Stomach (tissue), 9 donors: ENCODE measurements around the gene GLIPR2. TPM values are rescaled to one million over a fixed set of nuclear protein-coding genes. Genes with fewer than 3 reads are reported as not detected.
"Not testable (repeated sequence)": the region's sequence is repeated elsewhere in the genome, so short reads cannot be mapped to it uniquely, and the experiment has no call there.

Experiments
- DNase-seq, 2 donors: peaks; one replicate each; pipeline versions ENCODE4 v3.0.0 to v3.0.0-alpha.2; 2013 to 2019
- H3K27ac ChIP-seq, 5 donors: fragments of 200-600 bp in 4 of 5; sonication (generic) in 4 of 5; one replicate each; pipeline ENCODE4 v1.5.1; 2013 to 2019; ENCODE audit warnings: mild to moderate bottlenecking in 1 of 5, moderate library complexity in 1 of 5
- H3K27me3 ChIP-seq, 3 donors: fragments of 200-600 bp; sonication (generic); one replicate each; pipeline ENCODE4 v1.5.1; 2017 to 2019; ENCODE audit warnings: mixed run types in 1 of 3
- H3K36me3 ChIP-seq, 4 donors: fragments of 200-600 bp; sonication (generic); 1 replicate in 3 of 4; 2 replicates in 1 of 4; pipeline ENCODE4 v1.5.1; 2016 to 2019
- H3K4me1 ChIP-seq, 4 donors: fragments of 200-600 bp; sonication (generic); one replicate each; pipeline ENCODE4 v1.5.1; 2016 to 2019
- H3K4me3 ChIP-seq, 4 donors: fragments of 200-600 bp; sonication (generic) in 3 of 4; one replicate each; pipeline ENCODE4 v1.5.1; 2016 to 2019; ENCODE audit warnings: mild to moderate bottlenecking in 1 of 4
- H3K9me3 ChIP-seq, 4 donors: fragments of 200-600 bp; sonication (generic); one replicate each; pipeline ENCODE4 v1.5.1; 2016 to 2019
- EP300 ChIP-seq: sonication (generic); formaldehyde crosslinking; IDR thresholded peaks from one replicate; pipeline ENCODE4 v1.6.1; 2017; ENCODE audit warnings: antibody characterized with exemption
- POLR2A ChIP-seq, 4 donors: fragments of 450-650 bp; IDR thresholded peaks; one replicate each; pipeline ENCODE4 v1.6.1; 2016; ENCODE audit warnings: antibody characterized with exemption in 4 of 4, control low read depth in 2 of 4, mild to moderate bottlenecking in 1 of 4, moderate library complexity in 1 of 4
- POLR2AphosphoS5 ChIP-seq, 3 donors: sonication (generic); formaldehyde crosslinking; IDR thresholded peaks; one replicate each; pipeline ENCODE4 v1.6.1; 2016; ENCODE audit warnings: antibody characterized with exemption in 3 of 3
- WGBS, 5 donors: extraction: QIAGEN DNeasy Blood & Tissue Kit in 3 of 5; methylation state at CpG; one replicate each; pipeline versions ENCODE4 v1.1.5 to v1.1.7; 2013 to 2018; 5-methylcytosine and 5-hydroxymethylcytosine counted together
- intact Hi-C: fragments of 100-400 bp; cut with DNase I; formaldehyde crosslinking; loops from one replicate; pipeline ENCODE4 v1.15.1; 2023; ENCODE audit warnings: low total_unique reads
- polyA plus RNA-seq, 3 donors: library from polyadenylated mRNA; stranded (reverse); fragments of 200-250 nt; gene quantifications; one replicate each; pipeline ENCODE4 v1.2.3, GENCODE V29; 2013
- total RNA-seq, 5 donors: library from RNA; depleted of rRNA; stranded (reverse); fragments of >200 nt; gene quantifications; one replicate each; pipeline versions ENCODE4 v1.1.0 to v1.2.3, GENCODE V29; 2014 to 2016
- TF ChIP-seq, protein P1 (sequence below), 7 experiments: fragments of 450-650 bp in 4 of 7; fragments of 200-600 bp in 3 of 7; sonication (generic) in 3 of 7; IDR thresholded peaks; one replicate each; pipeline ENCODE4 v1.5.1; 2016 to 2019; ENCODE audit warnings: antibody characterized with exemption in 7 of 7, control low read depth in 2 of 7, mild to moderate bottlenecking in 1 of 7
- donor health status: healthy with polysubstance abuse.
- donor health status: Bipolar disorder and iron deficiency.
- donor health status: healthy.

The GLIPR2 gene
- total and polyA plus RNA-seq, 8 donors = 3.5 to 40.6 (median 32.8) TPM

- Histone ChIP-seq H3K4me1 (peaks cover 0 to 17% (median 13%) of the 10 kb centered on the region in 4 donors), H3K27ac (no peak overlapping the region), H3K9me3 (no peaks in the 10 kb centered on the region), H3K27me3 (peaks cover 0 to 6% (median 0%) of the 10 kb centered on the region in 3 donors), H3K36me3 (no peaks in the 10 kb centered on the region), H3K4me3 (no peak overlapping the region)
- no peak for DNase-seq
- 92 to 96% (median 94%) methylated on average over 8 to 13 of the region's 13 CpGs for WGBS, 5 donors
- intact Hi-C loops = no loop called here
- TF ChIP-seq EP300 (no peak), POLR2A (IDR thresholded peaks at IDR 0.05) (no peak), POLR2AphosphoS5 (IDR thresholded peaks at IDR 0.05) (no peak)
These were observed 34.0 kb downstream of the GLIPR2 start for GRCh38 chr9:36170531-36170930.

DNA sequence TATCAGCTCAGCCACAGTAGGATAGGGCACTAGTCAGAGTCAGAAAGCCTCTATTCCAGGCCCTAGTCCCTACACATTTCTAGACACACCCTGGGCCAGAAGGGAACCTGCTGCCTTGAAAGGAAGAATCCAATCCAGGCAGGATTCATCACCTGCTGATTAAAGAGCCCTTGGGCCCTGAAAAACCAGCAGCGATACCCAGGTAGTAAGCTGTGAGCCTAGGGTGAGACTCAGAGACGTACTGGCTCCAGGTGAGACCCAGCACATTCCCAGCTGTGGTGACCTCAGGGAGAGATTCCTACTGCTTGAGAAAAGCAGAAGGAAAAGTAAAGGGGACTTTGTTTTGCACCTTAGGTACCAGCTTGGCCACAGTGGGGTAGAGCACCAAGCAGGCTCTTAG, 37.3 kb downstream of the GLIPR2 start:
- Histone ChIP-seq H3K36me3 (no peaks in the 10 kb centered on the region), H3K4me1 (no peaks in the 10 kb centered on the region), H3K4me3 (no peak overlapping the region), H3K9me3 (no peaks in the 10 kb centered on the region), H3K27me3 (no peaks in the 10 kb centered on the region), H3K27ac (no peak overlapping the region)
- TF ChIP-seq EP300 = no peak
- TF ChIP-seq, protein P1, sequence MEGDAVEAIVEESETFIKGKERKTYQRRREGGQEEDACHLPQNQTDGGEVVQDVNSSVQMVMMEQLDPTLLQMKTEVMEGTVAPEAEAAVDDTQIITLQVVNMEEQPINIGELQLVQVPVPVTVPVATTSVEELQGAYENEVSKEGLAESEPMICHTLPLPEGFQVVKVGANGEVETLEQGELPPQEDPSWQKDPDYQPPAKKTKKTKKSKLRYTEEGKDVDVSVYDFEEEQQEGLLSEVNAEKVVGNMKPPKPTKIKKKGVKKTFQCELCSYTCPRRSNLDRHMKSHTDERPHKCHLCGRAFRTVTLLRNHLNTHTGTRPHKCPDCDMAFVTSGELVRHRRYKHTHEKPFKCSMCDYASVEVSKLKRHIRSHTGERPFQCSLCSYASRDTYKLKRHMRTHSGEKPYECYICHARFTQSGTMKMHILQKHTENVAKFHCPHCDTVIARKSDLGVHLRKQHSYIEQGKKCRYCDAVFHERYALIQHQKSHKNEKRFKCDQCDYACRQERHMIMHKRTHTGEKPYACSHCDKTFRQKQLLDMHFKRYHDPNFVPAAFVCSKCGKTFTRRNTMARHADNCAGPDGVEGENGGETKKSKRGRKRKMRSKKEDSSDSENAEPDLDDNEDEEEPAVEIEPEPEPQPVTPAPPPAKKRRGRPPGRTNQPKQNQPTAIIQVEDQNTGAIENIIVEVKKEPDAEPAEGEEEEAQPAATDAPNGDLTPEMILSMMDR (IDR thresholded peaks at IDR 0.05) = no peak
- TF ChIP-seq POLR2AphosphoS5 (IDR thresholded peaks at IDR 0.05) = no peak
- TF ChIP-seq POLR2A (IDR thresholded peaks at IDR 0.05) = no peak
- WGBS, 5 donors = 94 to 100% (median 96%) methylated on average over 2 of the region's 2 CpGs
- intact Hi-C loops = no loop called here
- DNase-seq = no peak

- no peak overlapping the region for H3K27ac ChIP-seq
- no peak overlapping the region for H3K4me3 ChIP-seq
- intact Hi-C loops = no loop called here
- H3K36me3 ChIP-seq = no peaks in the 10 kb centered on the region
- no peak for TF ChIP-seq POLR2AphosphoS5 (IDR thresholded peaks at IDR 0.05)
- TF ChIP-seq, protein P1 (IDR thresholded peaks at IDR 0.05) = no peak
- TF ChIP-seq POLR2A (IDR thresholded peaks at IDR 0.05) = no peak
- no peak for TF ChIP-seq EP300
- H3K27me3 ChIP-seq = no peaks in the 10 kb centered on the region
- no peaks in the 10 kb centered on the region for H3K4me1 ChIP-seq
- 80 to 96% (median 85%) methylated on average over 7 of the region's 7 CpGs for WGBS, 5 donors
- H3K9me3 ChIP-seq = no peaks in the 10 kb centered on the region
- DNase-seq = no peak
These were observed 37.7 kb downstream of the GLIPR2 start for GRCh38 chr9:36174271-36174670.

DNA sequence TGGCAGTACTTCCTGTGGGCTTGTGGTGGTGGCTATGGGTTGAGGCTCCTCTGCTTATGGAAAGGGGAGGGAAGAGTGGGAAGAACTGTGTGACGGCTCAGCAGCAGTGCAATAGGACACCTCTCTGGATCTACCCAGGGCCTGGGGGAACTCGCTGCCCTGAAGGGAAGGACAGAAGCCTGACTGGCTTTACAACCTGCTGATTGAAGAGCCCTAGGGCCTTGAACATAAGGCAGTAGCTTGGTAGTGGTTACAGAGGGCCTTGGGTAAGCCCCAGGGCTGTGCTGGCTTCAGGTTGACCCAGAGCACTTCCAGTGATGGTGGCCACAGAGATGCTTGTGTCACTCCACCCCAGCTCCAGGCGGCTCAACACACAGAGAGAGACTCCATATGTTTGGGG, 38.2 kb downstream of the GLIPR2 start:
- DNase-seq = no peak
- Histone ChIP-seq H3K4me3 (no peak overlapping the region), H3K27me3 (no peaks in the 10 kb centered on the region), H3K4me1 (no peaks in the 10 kb centered on the region), H3K36me3 (no peaks in the 10 kb centered on the region), H3K9me3 (no peaks in the 10 kb centered on the region), H3K27ac (no peak overlapping the region)
- 81 to 91% (median 85%) methylated on average over 3 of the region's 3 CpGs for WGBS, 5 donors
- no peak for TF ChIP-seq EP300
- no peak for TF ChIP-seq POLR2A (IDR thresholded peaks at IDR 0.05)
- intact Hi-C loops = no loop called here

- WGBS, 5 donors = 79 to 88% (median 86%) methylated on average over 3 of the region's 3 CpGs
These were observed 38.7 kb downstream of the GLIPR2 start for GRCh38 chr9:36175209-36175608.

GRCh38 chr9:36176496-36176895, 40.0 kb downstream of the GLIPR2 start:
- DNase-seq, H3K4me1 ChIP-seq, H3K4me3 ChIP-seq, H3K36me3 ChIP-seq, H3K27ac ChIP-seq, H3K9me3 ChIP-seq, intact Hi-C loops, H3K27me3 ChIP-seq: not testable (repeated sequence)
- 95 to 96% (median 96%) methylated on average over 9 to 10 of the region's 10 CpGs for WGBS, 5 donors

More at GRCh38 chr9:36175209-36175608, 38.7 kb downstream of the GLIPR2 start:
- H3K27me3 ChIP-seq, H3K36me3 ChIP-seq, DNase-seq, H3K27ac ChIP-seq, intact Hi-C loops, H3K4me1 ChIP-seq, H3K4me3 ChIP-seq, H3K9me3 ChIP-seq: not testable (repeated sequence)
